ENCODE results near the gene MANBA.

The MANBA gene

GRCh38 chr4:102637391-102637790 lies 123.4 kb downstream of the MANBA start:
- Histone ChIP-seq H2BK15ac (ENCODE audit: low read depth, poor library complexity, severe bottlenecking) (no peak overlapping the region), H3K36me3 (ENCODE audit: control insufficient read depth in 1 of 2, insufficient read depth in 2 of 2, low read depth in 1 of 2, low read length in 2 of 2) (peaks cover 12 to 58% of the 10 kb centered on the region in 2 experiments), H3K27ac (ENCODE audit: low read length, poor library complexity, severe bottlenecking) (no peak overlapping the region), H3K23ac (ENCODE audit: low read length in 2 of 2) (no peak overlapping the region), H3K18ac (ENCODE audit: low read depth in 1 of 2, low read length in 2 of 2) (no peak overlapping the region), H2BK5ac (ENCODE audit: low read depth, low read length, poor library complexity, severe bottlenecking) (no peak overlapping the region), H2AK5ac (ENCODE audit: low read length, severe bottlenecking) (no peak overlapping the region), H3K27me3 (ENCODE audit: control insufficient read depth in 1 of 2, insufficient read depth in 1 of 2, low read length in 2 of 2) (no peaks in the 10 kb centered on the region), H3K9me3 (ENCODE audit: control insufficient read depth, low read length) (no peaks in the 10 kb centered on the region), H4K91ac (ENCODE audit: low read length) (no peak overlapping the region), H3K9ac (ENCODE audit: low read length) (no peak overlapping the region), H3K79me1 (replicated peaks; ENCODE audit: low read length, poor library complexity, severe bottlenecking) (no peaks in the 10 kb centered on the region), H3K4ac (ENCODE audit: low read depth in 1 of 2, low read length in 2 of 2) (no peak overlapping the region), H4K8ac (ENCODE audit: low read length) (no peak overlapping the region), H3K4me3 (ENCODE audit: insufficient read depth in 1 of 2, low read depth in 1 of 2, low read length in 2 of 2) (no peak overlapping the region), H3K4me2 (ENCODE audit: low read length, poor library complexity, severe bottlenecking) (no peak overlapping the region), H2BK120ac (ENCODE audit: low read depth, low read length) (no peak overlapping the region), H2AFZ (ENCODE audit: low read depth, low read length) (no peak overlapping the region), H3K4me1 (ENCODE audit: control insufficient read depth, insufficient read depth, low read depth, low read length) (peaks cover 1% of the 10 kb centered on the region), H2BK12ac (ENCODE audit: low read length in 2 of 2) (no peak overlapping the region), H3K14ac (ENCODE audit: low read length in 2 of 2) (no peak overlapping the region)
- WGBS = 88% methylated on average over 3 of the region's 3 CpGs
- DNase-seq = no peak

GRCh38 chr4:102633100-102633499 lies 127.7 kb downstream of the MANBA start:
- Histone ChIP-seq H2BK120ac (ENCODE audit: low read depth, low read length) (no peak overlapping the region), H3K9me3 (ENCODE audit: control insufficient read depth, low read length) (no peaks in the 10 kb centered on the region), H3K79me1 (replicated peaks; ENCODE audit: low read length, poor library complexity, severe bottlenecking) (no peaks in the 10 kb centered on the region), H2AK5ac (ENCODE audit: low read length, severe bottlenecking) (no peak overlapping the region), H3K14ac (ENCODE audit: low read length in 2 of 2) (no peak overlapping the region), H3K23ac (ENCODE audit: low read length in 2 of 2) (no peak overlapping the region), H3K4me1 (ENCODE audit: control insufficient read depth, insufficient read depth, low read depth, low read length) (peaks cover 2% of the 10 kb centered on the region), H4K91ac (ENCODE audit: low read length) (no peak overlapping the region), H3K27me3 (ENCODE audit: control insufficient read depth in 1 of 2, insufficient read depth in 1 of 2, low read length in 2 of 2) (no peaks in the 10 kb centered on the region), H2AFZ (ENCODE audit: low read depth, low read length) (no peak overlapping the region), H3K18ac (ENCODE audit: low read depth in 1 of 2, low read length in 2 of 2) (no peak overlapping the region), H2BK15ac (ENCODE audit: low read depth, poor library complexity, severe bottlenecking) (no peak overlapping the region), H3K36me3 (ENCODE audit: control insufficient read depth in 1 of 2, insufficient read depth in 2 of 2, low read depth in 1 of 2, low read length in 2 of 2) (peaks cover 15 to 63% of the 10 kb centered on the region in 2 experiments), H3K27ac (ENCODE audit: low read length, poor library complexity, severe bottlenecking) (no peak overlapping the region), H4K8ac (ENCODE audit: low read length) (no peak overlapping the region), H3K4ac (ENCODE audit: low read depth in 1 of 2, low read length in 2 of 2) (no peak overlapping the region), H2BK5ac (ENCODE audit: low read depth, low read length, poor library complexity, severe bottlenecking) (no peak overlapping the region), H3K4me2 (ENCODE audit: low read length, poor library complexity, severe bottlenecking) (no peak overlapping the region), H2BK12ac (ENCODE audit: low read length in 2 of 2) (no peak overlapping the region), H3K4me3 (ENCODE audit: insufficient read depth in 1 of 2, low read depth in 1 of 2, low read length in 2 of 2) (no peak overlapping the region), H3K9ac (ENCODE audit: low read length) (no peak overlapping the region)
- DNase-seq = no peak
- WGBS = 91% methylated on average over 6 of the region's 6 CpGs

- H3K79me1 ChIP-seq (replicated peaks; ENCODE audit: low read length, poor library complexity, severe bottlenecking) = no peaks in the 10 kb centered on the region
- no peak overlapping the region for H2AFZ ChIP-seq (ENCODE audit: low read depth, low read length)
- H2BK12ac ChIP-seq (ENCODE audit: low read length in 2 of 2) = no peak overlapping the region
- H2BK120ac ChIP-seq (ENCODE audit: low read depth, low read length) = no peak overlapping the region
- no peak overlapping the region for H3K9ac ChIP-seq (ENCODE audit: low read length)
- no peak overlapping the region for H2BK15ac ChIP-seq (ENCODE audit: low read depth, poor library complexity, severe bottlenecking)
- H4K8ac ChIP-seq (ENCODE audit: low read length) = no peak overlapping the region
- H4K91ac ChIP-seq (ENCODE audit: low read length) = no peak overlapping the region
- no peak overlapping the region for H3K27ac ChIP-seq (ENCODE audit: low read length, poor library complexity, severe bottlenecking)
- no peak overlapping the region for H3K4me2 ChIP-seq (ENCODE audit: low read length, poor library complexity, severe bottlenecking)
- no peak overlapping the region for H3K4ac ChIP-seq (ENCODE audit: low read depth in 1 of 2, low read length in 2 of 2)
- no peak overlapping the region for H3K18ac ChIP-seq (ENCODE audit: low read depth in 1 of 2, low read length in 2 of 2)
- no peaks in the 10 kb centered on the region for H3K9me3 ChIP-seq (ENCODE audit: control insufficient read depth, low read length)
- no peaks in the 10 kb centered on the region for H3K27me3 ChIP-seq (ENCODE audit: control insufficient read depth in 1 of 2, insufficient read depth in 1 of 2, low read length in 2 of 2)
- H2BK5ac ChIP-seq (ENCODE audit: low read depth, low read length, poor library complexity, severe bottlenecking) = no peak overlapping the region
- 78% methylated on average over 6 of the region's 6 CpGs for WGBS
- peaks cover 3% of the 10 kb centered on the region for H3K4me1 ChIP-seq (ENCODE audit: control insufficient read depth, insufficient read depth, low read depth, low read length)
- H3K36me3 ChIP-seq (ENCODE audit: control insufficient read depth in 1 of 2, insufficient read depth in 2 of 2, low read depth in 1 of 2, low read length in 2 of 2) = peaks cover 13 to 58% of the 10 kb centered on the region in 2 experiments
- H3K4me3 ChIP-seq (ENCODE audit: insufficient read depth in 1 of 2, low read depth in 1 of 2, low read length in 2 of 2) = no peak overlapping the region
- no peak overlapping the region for H3K14ac ChIP-seq (ENCODE audit: low read length in 2 of 2)
- no peak overlapping the region for H2AK5ac ChIP-seq (ENCODE audit: low read length, severe bottlenecking)
- H3K23ac ChIP-seq (ENCODE audit: low read length in 2 of 2) = no peak overlapping the region
- no peak for DNase-seq
These were observed 128.3 kb downstream of the MANBA start for GRCh38 chr4:102632241-102633065.

- H4K91ac ChIP-seq (ENCODE audit: low read length) = no peak overlapping the region
- no peak overlapping the region for H2BK12ac ChIP-seq (ENCODE audit: low read length in 2 of 2)
- no peaks in the 10 kb centered on the region for H3K79me1 ChIP-seq (replicated peaks; ENCODE audit: low read length, poor library complexity, severe bottlenecking)
- no peak overlapping the region for H3K4me2 ChIP-seq (ENCODE audit: low read length, poor library complexity, severe bottlenecking)
- H3K18ac ChIP-seq (ENCODE audit: low read depth in 1 of 2, low read length in 2 of 2) = no peak overlapping the region
- no peaks in the 10 kb centered on the region for H3K9me3 ChIP-seq (ENCODE audit: control insufficient read depth, low read length)
- H3K4ac ChIP-seq (ENCODE audit: low read depth in 1 of 2, low read length in 2 of 2) = no peak overlapping the region
- H3K36me3 ChIP-seq (ENCODE audit: control insufficient read depth in 1 of 2, insufficient read depth in 2 of 2, low read depth in 1 of 2, low read length in 2 of 2) = peaks cover 13 to 51% of the 10 kb centered on the region in 2 experiments
- H3K9ac ChIP-seq (ENCODE audit: low read length) = no peak overlapping the region
- no peak overlapping the region for H2BK120ac ChIP-seq (ENCODE audit: low read depth, low read length)
- H2BK5ac ChIP-seq (ENCODE audit: low read depth, low read length, poor library complexity, severe bottlenecking) = no peak overlapping the region
- H3K4me3 ChIP-seq (ENCODE audit: insufficient read depth in 1 of 2, low read depth in 1 of 2, low read length in 2 of 2) = no peak overlapping the region
- no peak for DNase-seq
- no peak overlapping the region for H2AFZ ChIP-seq (ENCODE audit: low read depth, low read length)
- H3K27me3 ChIP-seq (ENCODE audit: control insufficient read depth in 1 of 2, insufficient read depth in 1 of 2, low read length in 2 of 2) = no peaks in the 10 kb centered on the region
- H3K4me1 ChIP-seq (ENCODE audit: control insufficient read depth, insufficient read depth, low read depth, low read length) = peaks cover 4% of the 10 kb centered on the region
- no peak overlapping the region for H4K8ac ChIP-seq (ENCODE audit: low read length)
- no peak overlapping the region for H3K27ac ChIP-seq (ENCODE audit: low read length, poor library complexity, severe bottlenecking)
- no peak overlapping the region for H3K14ac ChIP-seq (ENCODE audit: low read length in 2 of 2)
- no peak overlapping the region for H2AK5ac ChIP-seq (ENCODE audit: low read length, severe bottlenecking)
- 91% methylated on average over 7 of the region's 7 CpGs for whole genome bisulfite sequencing
- no peak overlapping the region for H2BK15ac ChIP-seq (ENCODE audit: low read depth, poor library complexity, severe bottlenecking)
- H3K23ac ChIP-seq (ENCODE audit: low read length in 2 of 2) = no peak overlapping the region
These were observed 129.2 kb downstream of the MANBA start for GRCh38 chr4:102631616-102632015.
